ENCODE results near the gene WNT11. TPM values are rescaled to one million over a fixed set of nuclear protein-coding genes. Genes with fewer than 3 reads are reported as not detected.

Gene WNT11
- total and polyA plus RNA-seq, 2 experiments from 2014 or later = not detected

- no peaks in the 10 kb centered on the region for H3K36me3 ChIP-seq (ENCODE audit: low read depth)
- no peak for DNase-seq
- H4K20me1 ChIP-seq (ENCODE audit: insufficient read depth) = no peaks in the 10 kb centered on the region
- H3K9ac ChIP-seq = no peak overlapping the region
- no peaks in the 10 kb centered on the region for H3K79me2 ChIP-seq (ENCODE audit: insufficient read depth)
- H3K4me1 ChIP-seq (ENCODE audit: insufficient read depth) = no peaks in the 10 kb centered on the region
- TF ChIP-seq EZH2phosphoT487 (IDR thresholded peaks at IDR 0.05; ENCODE audit: insufficient read depth, low read depth) (no peak), EZH2 (IDR thresholded peaks at IDR 0.05; ENCODE audit: insufficient read depth, poor library complexity, severe bottlenecking) (no peak)
- no peaks in the 10 kb centered on the region for H3K27me3 ChIP-seq (replicated peaks; ENCODE audit: insufficient read depth)
- H3K4me3 ChIP-seq = no peak overlapping the region
- H3K4me2 ChIP-seq (ENCODE audit: unreplicated experiment) = no peak overlapping the region
- in situ Hi-C loops (cut with MboI) = no loop called here
- 32 to 35% methylated on average over 3 of the region's 3 CpGs for WGBS, 2 experiments (ENCODE audit: low coverage in 1 of 2, low lambda C conversion rate in 2 of 2, missing lambda C conversion rate in 2 of 2)
- no peaks in the 10 kb centered on the region for H3K9me2 ChIP-seq (ENCODE audit: insufficient read depth)
- H3K9me3 ChIP-seq (ENCODE audit: low read depth) = no peaks in the 10 kb centered on the region
- H3K27ac ChIP-seq = no peak overlapping the region
- no peak overlapping the region for H2AFZ ChIP-seq
- H3F3A ChIP-seq (ENCODE audit: insufficient read depth) = no peaks in the 10 kb centered on the region
Measured at GRCh38 chr11:76221365-76221764, 15.1 kb upstream of the WNT11 start.

GRCh38 chr11:76219243-76219642 is 12.9 kb upstream of the WNT11 start:
- Histone ChIP-seq H3K36me3 (ENCODE audit: low read depth) (no peaks in the 10 kb centered on the region), H3F3A (ENCODE audit: insufficient read depth) (0 out of 2 replicates have a peak, but pooled peaks cover 6% of the 10 kb centered on the region), H3K9me2 (ENCODE audit: insufficient read depth) (no peaks in the 10 kb centered on the region), H3K9ac (no peak overlapping the region), H3K4me3 (no peak overlapping the region), H3K79me2 (ENCODE audit: insufficient read depth) (no peaks in the 10 kb centered on the region), H3K9me3 (ENCODE audit: low read depth) (no peaks in the 10 kb centered on the region), H4K20me1 (ENCODE audit: insufficient read depth) (no peaks in the 10 kb centered on the region), H3K27me3 (replicated peaks; ENCODE audit: insufficient read depth) (no peaks in the 10 kb centered on the region), H3K4me2 (ENCODE audit: unreplicated experiment) (no peak overlapping the region), H3K27ac (no peak overlapping the region), H3K4me1 (ENCODE audit: insufficient read depth) (no peaks in the 10 kb centered on the region), H2AFZ (no peak overlapping the region)
- in situ Hi-C loops (cut with MboI) = loop anchor here (10.0 kb wide), 1 partner anchor 96 kb away; no protein-coding TSS in a partner anchor
- DNase-seq = no peak
- WGBS, 2 experiments (ENCODE audit: low coverage in 1 of 2, low lambda C conversion rate in 2 of 2, missing lambda C conversion rate in 2 of 2) = 49 to 54% methylated on average over 3 of the region's 3 CpGs
- TF ChIP-seq EZH2phosphoT487 (IDR thresholded peaks at IDR 0.05; ENCODE audit: insufficient read depth, low read depth) (no peak), EZH2 (IDR thresholded peaks at IDR 0.05; ENCODE audit: insufficient read depth, poor library complexity, severe bottlenecking) (no peak)

GRCh38 chr11:76218449-76219178 is 12.3 kb upstream of the WNT11 start:
- H3K9ac ChIP-seq = no peak overlapping the region
- no peak overlapping the region for H3K4me3 ChIP-seq
- 0 out of 2 replicates have a peak, but pooled peaks cover 6% of the 10 kb centered on the region for H3F3A ChIP-seq (ENCODE audit: insufficient read depth)
- no peaks in the 10 kb centered on the region for H3K4me1 ChIP-seq (ENCODE audit: insufficient read depth)
- no peak overlapping the region for H3K27ac ChIP-seq
- in situ Hi-C loops (cut with MboI) = loop anchor here (10.0 kb wide), 1 partner anchor 96 kb away; no protein-coding TSS in a partner anchor
- H3K27me3 ChIP-seq (replicated peaks; ENCODE audit: insufficient read depth) = no peaks in the 10 kb centered on the region
- no peaks in the 10 kb centered on the region for H3K36me3 ChIP-seq (ENCODE audit: low read depth)
- H4K20me1 ChIP-seq (ENCODE audit: insufficient read depth) = no peaks in the 10 kb centered on the region
- no peaks in the 10 kb centered on the region for H3K79me2 ChIP-seq (ENCODE audit: insufficient read depth)
- no peaks in the 10 kb centered on the region for H3K9me2 ChIP-seq (ENCODE audit: insufficient read depth)
- DNase-seq = no peak
- H3K4me2 ChIP-seq (ENCODE audit: unreplicated experiment) = no peak overlapping the region
- TF ChIP-seq EZH2 (IDR thresholded peaks at IDR 0.05; ENCODE audit: insufficient read depth, poor library complexity, severe bottlenecking) = no peak
- no peak for TF ChIP-seq EZH2phosphoT487 (IDR thresholded peaks at IDR 0.05; ENCODE audit: insufficient read depth, low read depth)
- no peak overlapping the region for H2AFZ ChIP-seq
- WGBS, 2 experiments (ENCODE audit: low coverage in 1 of 2, low lambda C conversion rate in 2 of 2, missing lambda C conversion rate in 2 of 2) = 50% methylated on average over 9 of the region's 9 CpGs
- H3K9me3 ChIP-seq (ENCODE audit: low read depth) = no peaks in the 10 kb centered on the region

- WGBS, 2 experiments (ENCODE audit: low coverage in 1 of 2, low lambda C conversion rate in 2 of 2, missing lambda C conversion rate in 2 of 2) = 62 to 68% methylated on average over 8 of the region's 8 CpGs
- H3K27me3 ChIP-seq (replicated peaks; ENCODE audit: insufficient read depth) = no peaks in the 10 kb centered on the region
- H3K9ac ChIP-seq = no peak overlapping the region
- H4K20me1 ChIP-seq (ENCODE audit: insufficient read depth) = no peaks in the 10 kb centered on the region
- H3K9me2 ChIP-seq (ENCODE audit: insufficient read depth) = no peaks in the 10 kb centered on the region
- no peak overlapping the region for H3K4me2 ChIP-seq (ENCODE audit: unreplicated experiment)
- in situ Hi-C loops (cut with MboI) = loop anchor here (10.0 kb wide), 1 partner anchor 97 kb away; no protein-coding TSS in a partner anchor
- H3K4me1 ChIP-seq (ENCODE audit: insufficient read depth) = no peaks in the 10 kb centered on the region
- TF ChIP-seq EZH2phosphoT487 (IDR thresholded peaks at IDR 0.05; ENCODE audit: insufficient read depth, low read depth) = no peak
- TF ChIP-seq EZH2 (IDR thresholded peaks at IDR 0.05; ENCODE audit: insufficient read depth, poor library complexity, severe bottlenecking) = no peak
- H3F3A ChIP-seq (ENCODE audit: insufficient read depth) = 0 out of 2 replicates have a peak, but pooled peaks cover 6% of the 10 kb centered on the region
- DNase-seq = no peak
- H3K9me3 ChIP-seq (ENCODE audit: low read depth) = no peaks in the 10 kb centered on the region
- no peak overlapping the region for H3K4me3 ChIP-seq
- H3K36me3 ChIP-seq (ENCODE audit: low read depth) = no peaks in the 10 kb centered on the region
- H3K27ac ChIP-seq = no peak overlapping the region
- no peaks in the 10 kb centered on the region for H3K79me2 ChIP-seq (ENCODE audit: insufficient read depth)
- no peak overlapping the region for H2AFZ ChIP-seq
Measured at GRCh38 chr11:76217653-76218160, 11.4 kb upstream of the WNT11 start.

Data from GM23248 (cell line).